BJ (cell line): Measurements from ENCODE around the gene PRDM12. TPM values are rescaled to one million over a fixed set of nuclear protein-coding genes. Genes with fewer than 3 reads are reported as not detected.

Experiments
- CTCF ChIA-PET: fragments of 350-600 bp; formaldehyde crosslinking; extraction: SDS; loops from one replicate; lab custom pipeline; 2021; ENCODE audit warnings: antibody characterized with exemption, inconsistent platforms; lab: Yijun Ruan, JAX
- POLR2A ChIA-PET: fragments of 300-600 bp; sonication (Branson Sonifier 250); formaldehyde crosslinking; extraction: SDS; loops from one replicate; lab custom pipeline; 2021; ENCODE audit warnings: antibody characterized with exemption; lab: Charles Lee
- DNase-seq: peaks from one replicate; pipeline ENCODE4 v3.0.0-alpha.2; 2011; ENCODE audit warnings: low read depth
- H3K27me3 ChIP-seq: 2 replicates; pipeline ENCODE4 v1.6.0; 2011; ENCODE audit warnings: low read length; ENCODE audit not compliant: control insufficient read depth, insufficient read depth
- H3K36me3 ChIP-seq: 2 replicates; pipeline ENCODE4 v1.5.1; 2011; ENCODE audit warnings: low read length; ENCODE audit not compliant: control insufficient read depth, insufficient read depth
- H3K4me3 ChIP-seq: 2 replicates; pipeline ENCODE4 v1.5.1; 2011; ENCODE audit warnings: low read depth, mild to moderate bottlenecking, control low read depth, low read length
- CTCF ChIP-seq: IDR thresholded peaks from 2 replicates; pipeline ENCODE4 v1.5.1; 2011; ENCODE audit warnings: low read depth, mild to moderate bottlenecking, control low read depth, inconsistent platforms, low read length, moderate library complexity; ENCODE audit not compliant: insufficient read depth
- polyA plus RNA-seq: library from polyadenylated mRNA; depleted of rRNA; stranded (reverse); fragments of >200 nt; gene quantifications from 2 replicates; pipeline ENCODE4 v1.2.3, GENCODE V29; 2011

Gene PRDM12
- polyA plus RNA-seq, 1 experiment: not detected

GRCh38 chr9:130660326-130660682 lies 4.1 kb upstream of the PRDM12 start:
- POLR2A ChIA-PET: no interaction called here
- Histone ChIP-seq H3K27me3 (peaks cover 65% of the 10 kb centered on the region), H3K36me3 (no peaks in the 10 kb centered on the region), H3K4me3 (peak overlapping the region; percentile 8)
- CTCF ChIA-PET: interaction anchor here (0.6 kb wide), 1 partner anchor 86 kb away, joined by 3 read pairs; no protein-coding TSS in a partner anchor
- TF ChIP-seq CTCF: no peak
- no peak for DNase-seq

- TF ChIP-seq CTCF: no peak
- H3K27me3 ChIP-seq: peaks cover 67% of the 10 kb centered on the region
- CTCF ChIA-PET: interaction anchor here (0.6 kb wide), 1 partner anchor 87 kb away, joined by 3 read pairs; no protein-coding TSS in a partner anchor
- no peak for DNase-seq
- peak overlapping the region; percentile 8 for H3K4me3 ChIP-seq
- POLR2A ChIA-PET: no interaction called here
- H3K36me3 ChIP-seq: no peaks in the 10 kb centered on the region
Measured at GRCh38 chr9:130660683-130661450, 3.5 kb upstream of the PRDM12 start.

- TF ChIP-seq CTCF: no peak
- H3K36me3 ChIP-seq: no peaks in the 10 kb centered on the region
- H3K27me3 ChIP-seq: peaks cover 69% of the 10 kb centered on the region
- no peak for DNase-seq
- no peak overlapping the region for H3K4me3 ChIP-seq
- ChIA-PET POLR2A (no interaction called here), CTCF (interaction anchor here (1.8 kb wide), 1 partner anchor 21 kb away, joined by 4 read pairs; no protein-coding TSS in a partner anchor)
Measured at GRCh38 chr9:130661451-130662098, 2.8 kb upstream of the PRDM12 start.

GRCh38 chr9:130662099-130662969 lies 2.1 kb upstream of the PRDM12 start:
- no peak for TF ChIP-seq CTCF
- no peak for DNase-seq
- Histone ChIP-seq H3K4me3 (no peak overlapping the region), H3K27me3 (peaks cover 71% of the 10 kb centered on the region), H3K36me3 (no peaks in the 10 kb centered on the region)
- POLR2A ChIA-PET: no interaction called here
- CTCF ChIA-PET: interaction anchor here (0.6 to 1.8 kb wide), 3 partner anchors 21 to 200 kb away, joined by 3 to 4 read pairs (median 3); no protein-coding TSS in a partner anchor

- ChIA-PET POLR2A (no interaction called here), CTCF (interaction anchor here (0.6 to 1.8 kb wide), 3 partner anchors 20 to 201 kb away, joined by 3 to 4 read pairs (median 3); no protein-coding TSS in a partner anchor)
- DNase-seq: no peak
- H3K36me3 ChIP-seq: no peaks in the 10 kb centered on the region
- no peak overlapping the region for H3K4me3 ChIP-seq
- TF ChIP-seq CTCF: no peak
- peaks cover 74% of the 10 kb centered on the region for H3K27me3 ChIP-seq
Measured at GRCh38 chr9:130662970-130663257, 1.5 kb upstream of the PRDM12 start.
